H1 (cell line): ENCODE data around the gene FGF23. TPM values are rescaled to one million over a fixed set of nuclear protein-coding genes. Genes with fewer than 3 reads are reported as not detected.

Experiments
- CTCF ChIA-PET: fragments of 300-600 bp; sonication (Branson Sonifier 250); formaldehyde crosslinking; loops from one replicate; lab custom pipeline; 2021; ENCODE audit not compliant: partially characterized antibody; lab: Charles Lee
- POLR2A ChIA-PET: fragments of 300-600 bp; sonication (Branson Sonifier 250); formaldehyde crosslinking; loops from one replicate; lab custom pipeline; 2021; ENCODE audit warnings: inconsistent platforms; ENCODE audit not compliant: partially characterized antibody; lab: Charles Lee
- DNase-seq, 2 experiments: peaks; one replicate each; pipeline versions ENCODE4 v3.0.0 to v3.0.0-alpha.2; 2010 to 2022; ENCODE audit warnings: low spot score in 2 of 2, low read depth in 1 of 2, mixed read lengths in 1 of 2
- FAIRE-seq: peaks from 2 replicates; lab custom pipeline; 2011; peaks lifted over from hg19 to GRCh38; lab: Jason Lieb, UNC
- H2AFZ ChIP-seq: 2 replicates; pipeline ENCODE4 v1.8.1; 2012; ENCODE audit warnings: low read length, inconsistent platforms
- H2AK5ac ChIP-seq: 2 replicates; pipeline ENCODE4 v1.6.1; 2013; ENCODE audit warnings: low read depth, low read length
- H2BK120ac ChIP-seq: replicated peaks from 2 replicates; pipeline ENCODE3; 2013; ENCODE audit warnings: low read depth, low read length, inconsistent platforms
- H2BK12ac ChIP-seq: 2 replicates; pipeline ENCODE4 v1.6.1; 2013; ENCODE audit warnings: low read depth, low read length
- H2BK15ac ChIP-seq: 2 replicates; pipeline ENCODE4 v1.6.1; 2013; ENCODE audit warnings: low read length
- H2BK20ac ChIP-seq: 2 replicates; pipeline ENCODE4 v1.6.1; 2013; ENCODE audit warnings: low read length
- H2BK5ac ChIP-seq: 2 replicates; pipeline ENCODE4 v1.6.1; 2013; ENCODE audit warnings: low read depth, low read length
- H3K14ac ChIP-seq: 2 replicates; pipeline ENCODE4 v1.6.1; 2013; ENCODE audit warnings: inconsistent platforms; ENCODE audit not compliant: insufficient read length
- H3K18ac ChIP-seq: 2 replicates; pipeline ENCODE4 v1.6.1; 2013; ENCODE audit warnings: low read length; ENCODE audit errors: extremely low read depth
- H3K23ac ChIP-seq: 2 replicates; pipeline ENCODE4 v1.6.1; 2013; ENCODE audit warnings: inconsistent platforms; ENCODE audit not compliant: insufficient read length
- H3K23me2 ChIP-seq: 2 replicates; pipeline ENCODE4 v1.6.1; 2013; ENCODE audit warnings: low read depth, low read length
- H3K27ac ChIP-seq: 2 replicates; pipeline ENCODE4 v1.6.1; 2011; ENCODE audit warnings: low read depth, low read length, inconsistent platforms
- H3K27me3 ChIP-seq, 4 experiments: replicated peaks in 1 of 4; 1 replicate in 1 of 4; 2 replicates in 3 of 4; pipeline versions ENCODE4 v1.6.1 to v1.8.1; 2011 to 2013; ENCODE audit warnings: low read length in 3 of 4, mild to moderate bottlenecking in 3 of 4, inconsistent platforms in 2 of 4, mixed read lengths in 2 of 4, moderate library complexity in 1 of 4; ENCODE audit not compliant: control insufficient read depth in 3 of 4, insufficient read depth in 3 of 4; ENCODE audit errors: extremely low read depth in 1 of 4
- H3K36me3 ChIP-seq, 4 experiments: 2 replicates each; pipeline versions ENCODE4 v1.6.1 to v1.8.1; 2011 to 2013; ENCODE audit warnings: mild to moderate bottlenecking in 4 of 4, low read length in 3 of 4, moderate library complexity in 2 of 4, control low read depth in 1 of 4, inconsistent platforms in 1 of 4; ENCODE audit not compliant: insufficient read depth in 4 of 4, control insufficient read depth in 2 of 4
- H3K4ac ChIP-seq: replicated peaks from 2 replicates; pipeline ENCODE3; 2013; ENCODE audit warnings: low read length, low read depth, mixed read lengths, inconsistent platforms; ENCODE audit not compliant: insufficient read length
- H3K4me1 ChIP-seq, 4 experiments: replicated peaks in 1 of 4; 1 replicate in 1 of 4; 2 replicates in 3 of 4; pipeline versions ENCODE4 v1.6.1 to v1.8.1; 2011 to 2013; ENCODE audit warnings: low read length in 3 of 4, inconsistent platforms in 2 of 4, mixed read lengths in 1 of 4; ENCODE audit not compliant: insufficient read depth in 4 of 4, control insufficient read depth in 3 of 4
- H3K4me2 ChIP-seq, 2 experiments: 2 replicates each; pipeline versions ENCODE4 v1.6.1 to v1.8.1; 2011 to 2013; ENCODE audit warnings: low read depth in 2 of 2, low read length in 2 of 2, control low read depth in 1 of 2, inconsistent platforms in 1 of 2, mild to moderate bottlenecking in 1 of 2; ENCODE audit not compliant: insufficient read depth in 1 of 2
- H3K4me3 ChIP-seq, 4 experiments: fragments of 200-600, 300-600 bp in 1 of 4; sonication (generic), shearing (Covaris generic), sonication (Bioruptor Twin) in 1 of 4; 2 replicates each; pipeline versions ENCODE4 v1.5.1 to v1.8.1; 2011 to 2016; ENCODE audit warnings: low read length in 4 of 4, low read depth in 3 of 4, control low read depth in 2 of 4, inconsistent platforms in 2 of 4, mild to moderate bottlenecking in 2 of 4, mixed read lengths in 1 of 4, moderate library complexity in 1 of 4; ENCODE audit not compliant: insufficient read depth in 2 of 4; ENCODE audit errors: extremely low read depth in 1 of 4
- H3K56ac ChIP-seq: replicated peaks from 2 replicates; pipeline ENCODE3; 2013; ENCODE audit warnings: low read depth, mild to moderate bottlenecking, mixed read lengths, low read length, inconsistent platforms; ENCODE audit not compliant: insufficient read length
- H3K79me1 ChIP-seq: 2 replicates; pipeline ENCODE4 v1.6.1; 2013; ENCODE audit warnings: low read depth, low read length, control low read depth
- H3K79me2 ChIP-seq, 2 experiments: 2 replicates each; pipeline versions ENCODE4 v1.6.1 to v1.8.1; 2012 to 2013; ENCODE audit warnings: low read length in 2 of 2, mild to moderate bottlenecking in 2 of 2, inconsistent platforms in 1 of 2; ENCODE audit not compliant: insufficient read depth in 2 of 2, control insufficient read depth in 1 of 2
- H3K9ac ChIP-seq, 4 experiments: replicated peaks in 1 of 4; 1 replicate in 1 of 4; 2 replicates in 3 of 4; pipeline versions ENCODE4 v1.6.1 to v1.8.1; 2011 to 2013; ENCODE audit warnings: low read depth in 3 of 4, low read length in 3 of 4, control low read depth in 2 of 4, mild to moderate bottlenecking in 2 of 4, moderate library complexity in 2 of 4, inconsistent platforms in 1 of 4; ENCODE audit errors: extremely low read depth in 1 of 4
- H3K9me3 ChIP-seq, 2 experiments: 2 replicates each; pipeline versions ENCODE4 v1.6.1 to v1.8.1; 2012 to 2013; ENCODE audit warnings: mild to moderate bottlenecking in 2 of 2, moderate library complexity in 2 of 2, control low read depth in 1 of 2, inconsistent platforms in 1 of 2, low read depth in 1 of 2, low read length in 1 of 2, mixed read lengths in 1 of 2; ENCODE audit not compliant: insufficient read depth in 2 of 2
- H4K20me1 ChIP-seq, 2 experiments: replicated peaks in 1 of 2; 2 replicates each; pipeline versions ENCODE3 to v1.8.1; 2011 to 2013; ENCODE audit warnings: inconsistent platforms in 2 of 2, low read length in 2 of 2, mild to moderate bottlenecking in 1 of 2; ENCODE audit not compliant: insufficient read depth in 2 of 2, control insufficient read depth in 1 of 2
- H4K5ac ChIP-seq: 2 replicates; pipeline ENCODE4 v1.6.1; 2013; ENCODE audit warnings: low read length, low read depth, mixed read lengths, inconsistent platforms; ENCODE audit not compliant: insufficient read length
- H4K8ac ChIP-seq: 2 replicates; pipeline ENCODE4 v1.8.0; 2013; ENCODE audit warnings: mild to moderate bottlenecking, moderate library complexity, low read length, inconsistent platforms; ENCODE audit not compliant: insufficient read depth; ENCODE audit errors: extremely low read depth
- H4K91ac ChIP-seq: replicated peaks from 2 replicates; pipeline ENCODE3; 2013; ENCODE audit warnings: low read length, mixed read lengths, inconsistent platforms; ENCODE audit not compliant: insufficient read length
- BCL11A ChIP-seq, 2 experiments: IDR thresholded peaks; one replicate each; pipeline ENCODE4 v1.6.1; 2011; ENCODE audit warnings: low read depth in 2 of 2, low read length in 2 of 2, mild to moderate bottlenecking in 2 of 2
- CHD2 ChIP-seq: IDR thresholded peaks from 2 replicates; pipeline ENCODE4 v1.6.1; 2012; ENCODE audit warnings: low read length, improper control_type of control experiment
- EGR1 ChIP-seq: IDR thresholded peaks from 2 replicates; pipeline ENCODE4 v1.6.1; 2011; ENCODE audit warnings: low read depth, low read length, borderline replicate concordance
- EP300 ChIP-seq, 2 experiments: IDR thresholded peaks; 1 replicate in 1 of 2; 2 replicates in 1 of 2; pipeline ENCODE4 v1.6.1; 2011 to 2012; ENCODE audit warnings: low read depth in 2 of 2, low read length in 2 of 2, mild to moderate bottlenecking in 2 of 2, borderline replicate concordance in 1 of 2, inconsistent platforms in 1 of 2, moderate library complexity in 1 of 2
- HDAC2 ChIP-seq, 2 experiments: fragments of 300-600 bp in 1 of 2; sonication (generic) in 1 of 2; IDR thresholded peaks; 2 replicates each; pipeline ENCODE4 v1.6.1; 2011 to 2012; ENCODE audit warnings: low read depth in 2 of 2, low read length in 2 of 2, mild to moderate bottlenecking in 2 of 2, moderate library complexity in 2 of 2, borderline replicate concordance in 1 of 2, inconsistent platforms in 1 of 2
- NANOG ChIP-seq: IDR thresholded peaks from 2 replicates; pipeline ENCODE4 v1.6.1; 2011; ENCODE audit warnings: low read length, low read depth, mild to moderate bottlenecking, inconsistent platforms; ENCODE audit not compliant: insufficient read depth, poor library complexity, severe bottlenecking
- SIN3A ChIP-seq, 2 experiments: IDR thresholded peaks in 1 of 2; conservative IDR thresholded peaks in 1 of 2; 2 replicates each; pipeline ENCODE4 v1.6.1; 2011 to 2012; ENCODE audit warnings: low read length in 2 of 2, improper control_type of control experiment in 1 of 2, low read depth in 1 of 2, mild to moderate bottlenecking in 1 of 2
- SRF ChIP-seq: IDR thresholded peaks from 2 replicates; pipeline ENCODE4 v1.6.1; 2011; ENCODE audit warnings: mild to moderate bottlenecking, low read depth, low read length, moderate library complexity
- ZNF274 ChIP-seq: IDR thresholded peaks from 2 replicates; pipeline ENCODE4 v1.7.0; 2012; ENCODE audit warnings: low read length, borderline replicate concordance; ENCODE audit errors: extremely low read depth
- WGBS, 2 experiments: shearing (Covaris generic) in 1 of 2; methylation state at CpG; one replicate each; pipeline versions ENCODE4 v1.1.6 to v1.1.7; 2013 to 2015; ENCODE audit warnings: low lambda C conversion rate in 2 of 2, mixed read lengths in 2 of 2, inconsistent platforms in 1 of 2, low coverage in 1 of 2, missing lambda C conversion rate in 1 of 2; ENCODE audit not compliant: insufficient replicate concordance in 2 of 2, insufficient coverage in 1 of 2, insufficient read length in 1 of 2; ENCODE audit errors: extremely low coverage in 1 of 2, missing lambda C conversion rate in 1 of 2; 5-methylcytosine and 5-hydroxymethylcytosine counted together
- polyA plus RNA-seq, 7 experiments: library from polyadenylated mRNA; depleted of rRNA in 3 of 7; stranded (reverse) in 5 of 7; unstranded in 2 of 7; fragments of >200 nt in 5 of 7; fragments of 200-250 nt in 2 of 7; gene quantifications; 1 replicate in 5 of 7; 2 replicates in 1 of 7; 4 replicates in 1 of 7; pipeline versions ENCODE4 v1.2.1 to v1.2.3, GENCODE V29; 2011 to 2013; ENCODE audit warnings: missing spikeins in 2 of 7, mixed read lengths in 2 of 7
- total RNA-seq: library from RNA; stranded (reverse); fragmentation: NEBNext Ultra II Directional; extraction: Animal tissue kit (Norgen Biotek cat#: 25700); gene quantifications from 2 replicates; pipeline ENCODE4 v1.2.1, GENCODE V29; 2021
- TF ChIP-seq, protein P1 (sequence below): IDR thresholded peaks from 2 replicates; pipeline ENCODE4 v1.6.1; 2011; ENCODE audit warnings: low read length, improper control_type of control experiment

The FGF23 gene
- total and polyA plus RNA-seq, 2 of the 8 experiments (the other 6 are each of a cell fraction or from before 2014, with no cell fraction given) = 0.35 to 0.67 TPM

DNA sequence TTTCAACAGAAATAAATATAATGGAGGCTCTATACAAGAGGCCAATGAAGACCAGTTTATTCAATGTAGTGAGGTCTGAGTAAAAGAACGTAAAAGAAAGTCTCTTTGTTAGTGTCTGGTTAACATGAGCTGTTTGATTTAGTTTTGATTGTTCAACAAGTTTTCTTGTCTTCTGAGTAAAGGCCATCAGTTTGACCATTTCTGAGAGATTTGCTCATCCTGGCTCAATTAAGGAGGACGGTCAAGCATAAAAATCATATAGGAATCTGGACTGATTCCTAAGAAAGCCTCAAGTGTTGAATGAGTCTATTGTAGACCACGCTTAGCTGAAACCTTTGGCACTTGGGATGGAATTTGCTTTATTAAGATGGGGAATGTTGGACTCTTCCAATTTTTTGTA is 32.5 kb upstream of the FGF23 start:
- Histone ChIP-seq H3K14ac (no peak overlapping the region), H3K4me2 (no peak overlapping the region), H2BK20ac (no peak overlapping the region), H3K56ac (no peak overlapping the region), H2BK12ac (no peak overlapping the region), H3K27ac (no peak overlapping the region), H3K4ac (no peak overlapping the region), H3K79me2 (no peaks in the 10 kb centered on the region), H3K23me2 (no peaks in the 10 kb centered on the region), H2AK5ac (no peak overlapping the region), H3K18ac (no peak overlapping the region), H3K23ac (no peak overlapping the region), H2AFZ (no peak overlapping the region), H3K9me3 (no peaks in the 10 kb centered on the region), H2BK5ac (no peak overlapping the region), H3K79me1 (no peaks in the 10 kb centered on the region), H4K8ac (no peak overlapping the region), H3K27me3 (no peaks in the 10 kb centered on the region), H3K4me3 (no peak overlapping the region), H4K20me1 (no peaks in the 10 kb centered on the region), H2BK15ac (no peak overlapping the region), H3K9ac (no peak overlapping the region), H3K4me1 (peaks cover 0 to 4% (median 2%) of the 10 kb centered on the region in 4 experiments; a peak in 1 of 7 replicates), H4K91ac (no peak overlapping the region), H3K36me3 (no peaks in the 10 kb centered on the region), H4K5ac (no peak overlapping the region), H2BK120ac (no peak overlapping the region)
- 91% methylated on average over 3 of the region's 3 CpGs; no CpG with 5 or more reads in 1 of the 2 experiments for WGBS, 2 experiments
- DNase-seq (no peak), FAIRE-seq (no peak)
- ChIA-PET CTCF (interaction anchor here (1.0 to 1.5 kb wide), 3 partner anchors 9 to 12 kb away, joined by 3 to 9 read pairs (median 3); no protein-coding TSS in a partner anchor), POLR2A (no interaction called here)
- TF ChIP-seq NANOG (no peak), EGR1 (no peak), SRF (no peak), BCL11A (IDR thresholded peaks at IDR 0.05; ENCODE audit: low read depth in 2 of 2, low read length in 2 of 2) (no peak), SIN3A (conservative IDR thresholded peaks at IDR 0.05 in 1 of 2, IDR thresholded peaks at IDR 0.05 in 1 of 2; ENCODE audit: low read depth in 1 of 2, low read length in 2 of 2) (no peak), CHD2 (no peak), EP300 (IDR thresholded peaks at IDR 0.05; ENCODE audit: borderline replicate concordance in 1 of 2, low read depth in 2 of 2, low read length in 2 of 2) (no peak), HDAC2 (IDR thresholded peaks at IDR 0.05; ENCODE audit: borderline replicate concordance in 1 of 2, low read depth in 2 of 2, low read length in 2 of 2) (no peak), ZNF274 (no peak)
- TF ChIP-seq, protein P1, sequence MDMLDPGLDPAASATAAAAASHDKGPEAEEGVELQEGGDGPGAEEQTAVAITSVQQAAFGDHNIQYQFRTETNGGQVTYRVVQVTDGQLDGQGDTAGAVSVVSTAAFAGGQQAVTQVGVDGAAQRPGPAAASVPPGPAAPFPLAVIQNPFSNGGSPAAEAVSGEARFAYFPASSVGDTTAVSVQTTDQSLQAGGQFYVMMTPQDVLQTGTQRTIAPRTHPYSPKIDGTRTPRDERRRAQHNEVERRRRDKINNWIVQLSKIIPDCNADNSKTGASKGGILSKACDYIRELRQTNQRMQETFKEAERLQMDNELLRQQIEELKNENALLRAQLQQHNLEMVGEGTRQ = no peak
